GM12878 (cell line): ENCODE data around the gene CCBE1. TPM values are rescaled to one million over a fixed set of nuclear protein-coding genes. Genes with fewer than 3 reads are reported as not detected.

Experiments used
- CHD2 ChIP-seq: IDR thresholded peaks from 2 replicates; pipeline ENCODE4 v1.6.1; 2011; ENCODE audit warnings: low read depth, low read length, improper control_type of control experiment, borderline replicate concordance
- GATAD2B ChIP-seq: fragments of 450-650 bp; conservative IDR thresholded peaks from 2 replicates; pipeline ENCODE4 v1.6.1; 2017; ENCODE audit warnings: low read depth, mild to moderate bottlenecking, moderate library complexity
- HSF1 ChIP-seq: fragments of 150-350 bp; IDR thresholded peaks from 2 replicates; pipeline ENCODE4 v1.6.1; 2014; ENCODE audit warnings: mild to moderate bottlenecking, low read depth, low read length
- MEF2B ChIP-seq: fragments of 450-650 bp; IDR thresholded peaks from 2 replicates; pipeline ENCODE4 v1.6.1; 2018; ENCODE audit warnings: mild to moderate bottlenecking, moderate library complexity; ENCODE audit not compliant: partially characterized antibody, poor library complexity, severe bottlenecking
- MTA2 ChIP-seq: fragments of 450-650 bp; IDR thresholded peaks from 2 replicates; pipeline ENCODE4 v1.6.1; 2016; ENCODE audit warnings: low read depth, mild to moderate bottlenecking, moderate library complexity
- POU2F2 ChIP-seq: IDR thresholded peaks from 3 replicates; pipeline ENCODE4 v1.6.1; 2011; ENCODE audit warnings: low read depth, mild to moderate bottlenecking, low read length, borderline replicate concordance
- TCF12 ChIP-seq: IDR thresholded peaks from 2 replicates; pipeline ENCODE4 v1.6.1; 2011; ENCODE audit warnings: low read depth, mild to moderate bottlenecking, low read length
- ZNF274 ChIP-seq: IDR thresholded peaks from one replicate; pipeline ENCODE4 v1.8.0; 2011; ENCODE audit not compliant: insufficient read length, insufficient read depth
- polyA plus RNA-seq, 11 experiments: library from polyadenylated mRNA; depleted of rRNA in 4 of 11; unstranded in 6 of 11; stranded (reverse) in 5 of 11; fragments of >200 nt; fragmentation: Nextera tagmentation in 4 of 11; fragmentation: Illumina TruSeq in 1 of 11; extraction: Ambion mirVana in 4 of 11; extraction: Trizol in 1 of 11; gene quantifications; 1 replicate in 1 of 11; 2 replicates in 10 of 11; pipeline versions ENCODE4 v1.2.1 to v1.2.3, GENCODE V29; 2011 to 2016; ENCODE audit warnings: inconsistent platforms in 2 of 11, missing spikeins in 2 of 11, low read depth in 1 of 11
- total RNA-seq, 4 experiments: library from RNA; depleted of rRNA in 3 of 4; stranded (reverse); fragments of >200 nt in 3 of 4; fragmentation: Illumina TruSeq in 1 of 4; extraction: Trizol in 1 of 4; gene quantifications; 2 replicates each; pipeline versions ENCODE4 v1.2.1 to v1.2.3, GENCODE V29; 2013 to 2021

CCBE1 gene
- total and polyA plus RNA-seq, 10 of the 15 experiments (the other 5 are each of a cell fraction or from before 2014, with no cell fraction given), result 0.03 to 0.49 (median 0.04) TPM; not detected in 7

- TF ChIP-seq ZNF274 (no peak), CHD2 (no peak), GATAD2B (no peak), MEF2B (no peak), HSF1 (no peak), TCF12 (no peak), POU2F2 (no peak), MTA2 (no peak)
These were observed 315.3 kb downstream of the CCBE1 start (continued) for GRCh38 chr18:59381949-59382348.

Other genes with a start within 250 kb of the CCBE1 start
- 88.2 and 113 TPM in 2 replicates for gene PMAIP1, start 202.6 kb upstream of the CCBE1 start, total RNA-seq (2014; rRNA removed)
- gene PMAIP1, start 202.6 kb upstream of the CCBE1 start, total RNA-seq (2014; rRNA removed; fragmentation: Illumina TruSeq; extraction: Trizol), result 108 and 109 TPM in 2 replicates
- 101 and 105 TPM in 2 replicates for gene PMAIP1, start 202.6 kb upstream of the CCBE1 start, total RNA-seq (2021)
- 161 and 266 TPM in 2 replicates for gene PMAIP1, start 202.6 kb upstream of the CCBE1 start, polyA plus RNA-seq (2011; rRNA removed)
- 94.9 and 142 TPM in 2 replicates for gene PMAIP1, start 202.6 kb upstream of the CCBE1 start, polyA plus RNA-seq (2014; fragmentation: Illumina TruSeq; extraction: Trizol)
- 100 to 1,000 TPM in 1 of 2 experiments, 10 to 100 TPM in 1; 74.0 to 119 TPM for gene PMAIP1, start 202.6 kb upstream of the CCBE1 start, polyA plus RNA-seq (2014; fragmentation: Nextera tagmentation; extraction: Ambion mirVana)
- 91.5 and 116 TPM in 2 replicates for gene PMAIP1, start 202.6 kb upstream of the CCBE1 start, polyA plus RNA-seq (2014; rRNA removed)
- 100 to 1,000 TPM; 209 to 219 TPM for gene PMAIP1, start 202.6 kb upstream of the CCBE1 start, polyA plus RNA-seq (2016; fragmentation: Nextera tagmentation; extraction: Ambion mirVana)